ENCODE results near the gene C1QL2. TPM values are rescaled to one million over a fixed set of nuclear protein-coding genes. Genes with fewer than 3 reads are reported as not detected.

The C1QL2 gene
- 0.10 TPM for total RNA-seq

DNA sequence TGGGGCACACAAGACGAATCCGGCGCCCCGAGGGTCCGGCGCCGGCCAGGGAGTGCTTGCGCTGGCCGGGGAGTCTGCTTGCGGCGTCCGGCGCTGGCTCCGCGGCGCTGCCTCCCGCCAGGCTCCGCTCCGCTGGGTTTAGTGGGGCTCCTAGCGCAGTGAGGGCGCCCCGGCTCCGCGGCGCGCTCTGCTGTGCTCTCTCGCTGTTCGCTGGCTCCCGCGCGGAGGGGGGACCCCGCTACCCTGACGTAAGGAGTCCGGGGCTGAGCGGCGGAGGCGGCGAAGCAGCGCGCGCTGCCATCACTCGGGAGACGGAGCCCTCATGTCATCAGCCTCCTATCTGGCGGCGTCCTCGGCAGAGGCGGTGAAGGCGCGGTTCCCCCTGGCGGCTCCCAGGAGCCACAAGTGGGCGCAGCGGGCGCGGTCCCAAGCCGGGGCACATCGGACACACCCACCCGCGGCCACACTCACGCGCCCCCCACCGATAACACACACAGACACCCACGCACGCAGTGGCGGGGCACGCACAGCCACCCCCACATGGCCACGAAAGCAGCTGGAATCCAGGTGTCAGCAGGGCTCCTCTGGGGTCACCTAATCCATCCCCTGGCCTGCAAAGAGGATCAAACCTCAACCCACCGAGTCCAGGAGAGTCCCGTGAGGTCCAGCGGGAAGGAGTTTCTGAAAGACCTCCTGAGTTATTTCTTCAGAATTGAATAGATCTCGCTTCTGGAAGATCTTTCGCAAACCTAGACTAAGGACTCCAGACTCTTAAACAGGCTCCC lies at the start of gene C1QL2:
TSS of gene C1QL2 (minus strand) at position 189 of the 785 bp plus-strand sequence. CDS start 482 bp downstream, outside the sequence.
- DNase-seq = no peak

DNA sequence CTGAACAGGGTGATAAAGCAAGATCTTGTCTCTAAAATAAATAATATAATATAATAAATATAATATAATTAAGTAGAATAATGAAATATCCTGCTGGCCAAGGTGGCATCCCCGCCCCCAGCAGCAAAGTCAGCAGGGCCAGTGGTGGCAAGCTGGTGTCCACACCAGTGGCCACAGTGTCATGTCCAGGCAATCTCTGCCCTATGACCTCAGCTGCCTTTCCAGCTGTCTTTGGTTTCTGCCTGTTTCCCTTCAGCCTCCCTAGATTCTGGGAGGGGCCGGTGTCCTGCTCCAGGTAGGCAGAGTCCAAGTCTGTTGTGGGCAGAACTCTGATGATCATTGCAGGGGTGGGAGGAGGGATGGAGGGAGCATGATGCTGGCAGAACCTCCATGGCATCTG lies 48.9 kb upstream of the C1QL2 start:
- DNase-seq = no peak

DNA sequence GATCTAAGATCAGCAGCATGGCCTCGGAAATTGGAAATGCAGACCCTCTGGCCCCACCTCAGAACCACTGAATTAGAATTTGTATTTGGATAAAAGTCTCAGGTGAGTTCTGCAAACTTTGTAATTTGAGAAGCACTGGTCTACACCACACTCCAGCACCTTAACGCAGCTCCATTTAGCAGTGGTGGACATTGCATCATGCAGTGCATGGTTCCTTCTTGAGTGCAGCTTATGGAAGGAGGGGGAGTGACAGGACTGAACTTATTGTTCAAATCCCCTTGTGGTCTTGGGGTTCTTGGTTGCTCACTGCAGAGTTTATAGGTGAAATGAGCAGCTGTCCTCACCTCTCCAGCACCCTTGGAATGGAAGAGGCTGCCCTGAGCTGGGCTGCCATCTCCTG lies 47.6 kb upstream of the C1QL2 start:
- DNase-seq = no peak

- no peak for DNase-seq
Observed at GRCh38 chr2:119205001-119205706, 46.6 kb upstream of the C1QL2 start.

- no peak for DNase-seq
Observed at GRCh38 chr2:119204525-119204924, 46.0 kb upstream of the C1QL2 start.

DNA sequence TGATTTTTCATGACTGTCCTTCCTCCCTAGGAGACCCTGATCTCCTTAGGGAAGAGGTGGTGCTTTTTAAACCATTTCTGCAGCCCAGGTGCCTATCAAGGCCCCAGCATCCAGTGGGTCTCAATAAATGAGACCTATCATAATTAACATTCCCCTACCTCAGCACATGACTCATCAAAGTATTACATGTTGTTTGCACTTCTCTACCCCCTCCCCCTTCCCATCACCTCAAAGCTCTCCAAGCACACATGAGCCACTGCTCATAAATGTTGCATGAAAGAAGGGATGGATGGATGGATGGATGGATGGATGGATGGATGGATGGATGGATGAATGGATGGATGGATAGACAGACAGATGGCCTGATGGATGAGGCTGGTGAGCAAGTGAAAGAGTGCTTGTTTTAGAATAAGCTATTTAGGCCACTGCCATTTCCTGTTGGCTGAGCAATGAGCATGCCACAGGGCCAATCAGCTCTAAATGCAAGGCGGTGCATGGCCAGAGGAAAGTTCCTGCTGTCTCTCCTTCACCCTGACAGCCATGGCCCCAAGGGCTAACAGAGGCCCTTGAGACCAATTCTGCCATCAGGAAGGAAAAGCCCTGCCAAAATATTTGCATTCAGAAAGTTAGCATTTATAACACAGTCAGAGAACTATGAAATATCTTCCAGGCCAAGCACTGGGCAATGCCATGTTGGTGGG lies 44.2 kb upstream of the C1QL2 start:
- DNase-seq = no peak

DNA sequence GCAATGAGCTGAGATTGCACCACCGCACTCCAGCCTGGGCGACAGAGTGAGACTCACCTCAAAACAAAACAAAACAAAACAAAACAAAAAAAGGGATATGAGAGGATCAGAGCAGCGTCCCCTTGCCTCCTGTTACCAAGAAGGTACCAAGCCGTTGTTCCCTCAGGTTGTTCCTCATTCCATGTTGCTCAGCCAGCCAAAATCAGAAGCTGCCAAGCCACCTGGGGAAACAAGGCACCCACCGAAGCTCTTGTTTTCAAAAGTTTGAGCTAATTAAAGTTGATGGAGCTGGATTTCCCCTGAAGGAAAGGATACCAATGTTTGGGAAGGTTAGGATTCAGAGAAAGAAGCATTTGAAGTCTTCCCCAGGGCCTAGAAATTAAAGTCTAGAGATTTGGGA lies 43.3 kb upstream of the C1QL2 start:
- DNase-seq = no peak

- no peak for DNase-seq
Observed at GRCh38 chr2:119198240-119198840, 39.8 kb upstream of the C1QL2 start.

DNA sequence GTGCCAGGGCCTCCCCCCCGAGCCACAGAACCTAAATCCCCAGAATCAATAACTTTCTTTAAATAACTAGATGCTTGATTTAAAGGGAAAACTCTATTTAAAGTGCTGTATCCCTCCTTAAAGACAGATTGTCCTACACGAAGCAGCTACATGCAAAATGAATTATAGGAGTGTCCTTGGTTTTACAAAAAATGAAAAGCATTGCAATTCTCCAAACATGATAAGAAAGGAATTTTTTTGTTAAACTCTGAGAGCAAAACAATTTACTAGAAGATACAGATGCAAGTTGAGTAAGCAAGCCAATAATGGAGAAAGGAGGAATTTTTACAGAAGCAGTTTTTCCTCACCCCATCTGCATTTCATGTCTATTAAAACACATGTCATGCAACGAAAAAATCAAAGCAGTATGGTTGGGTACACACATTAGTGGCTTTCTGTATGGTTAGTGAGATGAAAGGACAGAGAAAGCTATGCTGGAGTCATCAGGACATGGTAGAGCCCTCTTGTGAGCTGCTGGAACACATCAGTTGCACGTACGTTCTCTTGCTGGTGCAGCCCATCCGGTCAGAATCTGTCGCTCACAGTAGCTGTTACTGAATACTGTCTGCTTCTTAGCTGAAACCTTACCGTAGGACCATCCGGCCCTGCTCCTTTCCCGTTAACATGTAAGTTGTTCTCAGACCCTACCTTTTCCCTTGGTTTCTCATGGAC lies 39.1 kb upstream of the C1QL2 start:
- DNase-seq = no peak

- DNase-seq = no peak
Observed at GRCh38 chr2:119197126-119197405, 38.5 kb upstream of the C1QL2 start.

- no peak for DNase-seq
Observed at GRCh38 chr2:119196301-119197125, 38.0 kb upstream of the C1QL2 start.

DNA sequence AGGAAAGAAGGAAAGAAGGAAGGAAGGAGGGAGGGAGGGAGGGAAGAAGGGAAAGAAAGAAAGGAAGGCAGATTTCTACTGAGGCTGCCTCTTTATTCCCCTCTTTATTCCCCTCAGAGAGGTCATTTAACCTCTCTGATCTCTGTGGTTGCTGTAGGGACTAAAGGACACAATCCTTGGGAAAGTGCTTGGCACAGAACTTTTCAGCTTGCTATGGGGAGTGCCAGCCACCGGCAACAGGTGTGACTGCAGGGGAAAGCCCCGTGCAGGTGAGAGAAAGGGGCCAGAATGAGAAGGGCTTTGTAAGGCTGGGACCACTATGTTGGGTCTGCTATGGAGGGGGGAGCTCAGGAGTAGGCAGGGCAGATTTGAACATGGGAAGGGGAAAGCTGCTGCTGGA lies 37.3 kb upstream of the C1QL2 start:
- no peak for DNase-seq

DNA sequence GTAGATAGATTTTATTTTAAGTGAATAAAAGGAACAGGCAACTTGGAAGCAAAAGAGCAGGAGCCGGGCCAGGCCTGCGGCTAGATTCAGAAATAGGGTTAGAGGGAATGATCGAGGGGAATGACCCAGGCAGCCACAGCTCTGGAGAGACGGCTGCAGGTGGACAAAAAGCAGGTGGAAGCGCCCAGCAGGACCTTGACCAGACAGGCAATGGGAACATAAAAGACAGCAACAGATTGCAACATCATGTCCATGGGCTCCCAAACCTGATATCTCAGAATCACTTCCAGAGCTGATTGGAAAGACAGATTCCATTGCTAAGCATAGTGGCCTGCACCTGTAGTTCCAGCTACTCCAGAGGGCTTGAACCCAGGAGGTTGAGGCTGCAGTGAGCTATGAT lies 36.5 kb upstream of the C1QL2 start:
- DNase-seq = no peak

- DNase-seq = no peak
Observed at GRCh38 chr2:119192893-119193292, 34.3 kb upstream of the C1QL2 start.

DNA sequence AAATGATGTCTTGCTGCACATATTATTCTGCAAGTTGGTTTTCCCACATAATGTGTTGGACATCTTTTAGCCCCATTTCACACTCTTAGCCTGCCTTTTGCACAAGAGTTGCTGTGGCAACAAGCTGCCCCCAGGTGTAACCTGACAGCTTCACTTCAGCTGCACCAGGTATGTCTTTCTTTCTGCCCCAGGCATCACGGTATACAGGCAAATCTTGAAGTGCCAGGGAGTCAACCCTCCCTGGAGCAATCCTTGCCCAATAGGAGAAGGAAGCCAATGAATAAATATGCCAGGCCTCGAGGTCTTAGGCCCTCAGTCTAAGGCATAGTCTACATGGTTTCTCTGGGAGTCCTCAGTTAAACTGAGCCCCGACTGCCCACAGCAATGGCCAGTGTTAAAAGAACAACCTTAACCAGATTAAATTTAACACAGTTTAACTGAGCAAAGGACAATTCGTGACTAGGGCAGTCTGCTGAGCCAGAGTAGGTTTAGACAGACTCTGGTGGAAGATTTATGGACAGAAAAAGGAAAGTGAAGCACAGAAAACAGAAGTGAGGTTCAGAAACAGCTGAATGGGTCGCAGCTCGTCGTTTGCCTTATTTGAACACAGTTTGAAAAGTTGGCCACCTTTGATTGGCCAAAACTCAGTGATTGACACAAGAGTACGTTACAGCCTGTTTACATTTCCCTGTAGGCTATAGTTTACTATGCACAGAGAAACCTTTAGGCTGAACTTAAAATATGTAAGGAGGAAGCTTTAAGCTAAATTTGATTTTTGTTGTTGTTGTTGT lies 32.0 kb upstream of the C1QL2 start:
- DNase-seq = no peak

DNA sequence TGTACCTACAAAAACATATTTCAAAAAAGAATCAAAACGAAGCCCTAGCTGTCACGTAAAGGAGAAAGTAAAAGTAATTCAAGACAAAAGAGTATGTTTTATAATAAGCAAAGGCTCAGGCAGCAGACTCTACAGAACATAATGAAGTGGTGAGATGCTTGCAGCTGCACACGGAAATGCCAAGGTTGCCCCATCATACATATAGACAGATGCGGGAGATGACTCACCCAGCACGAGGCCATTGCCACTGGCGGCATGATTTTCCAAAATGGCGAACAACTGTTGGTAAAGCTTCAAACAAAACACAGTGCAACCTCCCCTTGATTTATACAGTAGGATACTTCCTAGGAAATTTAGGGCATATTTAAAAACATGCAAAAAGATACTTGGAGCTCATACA lies 26.0 kb upstream of the C1QL2 start:
- no peak for DNase-seq

DNA sequence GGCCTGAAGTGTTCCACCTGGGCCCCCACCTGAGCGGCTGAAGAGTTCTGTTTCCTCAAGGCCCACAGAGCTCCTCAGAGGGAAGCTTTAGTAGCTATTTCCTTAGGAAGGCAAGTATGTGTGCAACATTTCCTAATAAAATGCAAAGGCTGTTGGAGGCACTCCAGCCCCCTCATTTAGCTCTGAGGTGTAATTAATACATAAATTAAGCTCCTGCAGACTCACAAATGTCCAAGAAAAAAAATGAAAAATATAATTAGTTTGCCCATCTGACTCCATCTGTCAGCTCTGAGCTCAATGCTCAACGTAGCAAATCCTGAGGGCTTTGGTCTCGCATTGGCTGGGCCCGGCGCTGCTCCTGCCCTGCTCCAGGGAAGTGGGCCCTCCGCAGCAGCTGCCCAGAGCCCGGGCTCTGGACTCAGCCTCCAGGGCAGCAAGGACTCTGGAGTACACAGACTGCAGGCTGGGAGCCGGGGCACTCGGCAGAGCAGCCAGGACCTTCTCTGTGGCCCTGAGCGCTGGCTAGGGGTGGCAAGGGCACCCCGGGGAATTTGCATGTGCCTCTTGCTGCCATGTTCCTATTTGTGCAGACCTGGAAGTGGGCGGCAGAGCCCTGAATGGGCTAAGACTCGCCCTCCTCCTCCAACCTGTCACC lies 23.4 kb upstream of the C1QL2 start:
- no peak for DNase-seq

GRCh38 chr2:119181391-119181790 lies 22.8 kb upstream of the C1QL2 start:
- no peak for DNase-seq

GRCh38 chr2:119180892-119181291 lies 22.3 kb upstream of the C1QL2 start:
- DNase-seq = no peak

- DNase-seq = no peak
Observed at GRCh38 chr2:119179991-119180390, 21.4 kb upstream of the C1QL2 start.

All from skin of body (tissue), 2 donors.